Body of pancreas (tissue), 4 donors: ENCODE results near the gene ADAMTS2.

Experiments
- POLR2A ChIP-seq, 3 donors: fragments of 450-650 bp; IDR thresholded peaks; one replicate each; pipeline ENCODE4 v1.6.1; 2016; ENCODE audit warnings: antibody characterized with exemption in 3 of 3, mild to moderate bottlenecking in 2 of 3
- TF ChIP-seq, protein P1 (sequence below), 7 experiments: fragments of 450-650 bp in 4 of 7; fragments of 200-600 bp in 3 of 7; sonication (generic) in 3 of 7; IDR thresholded peaks; one replicate each; pipeline ENCODE4 v1.5.1; 2016 to 2019; ENCODE audit warnings: antibody characterized with exemption in 7 of 7

DNA sequence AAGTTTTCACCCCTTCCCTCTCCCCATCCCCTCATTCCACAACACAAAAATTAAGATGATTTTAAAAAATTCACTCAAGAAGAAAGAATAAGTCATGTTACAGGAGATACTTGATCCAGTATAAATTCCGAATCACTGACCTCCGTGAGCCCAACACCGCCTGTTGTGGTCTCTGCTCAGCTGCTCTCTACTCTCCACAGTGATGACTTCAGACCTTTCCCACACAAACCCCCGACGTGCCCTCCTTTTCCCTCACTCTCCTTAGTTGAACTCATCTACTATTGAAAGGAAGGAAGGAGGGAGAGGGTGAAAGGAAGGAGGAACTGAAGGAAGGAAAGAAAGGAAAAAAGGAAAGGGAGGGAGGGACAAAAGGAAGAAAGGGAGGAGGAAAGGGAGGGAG is 230.0 kb downstream of the ADAMTS2 start:
- TF ChIP-seq POLR2A (IDR thresholded peaks at IDR 0.05) = no peak
- TF ChIP-seq, protein P1, sequence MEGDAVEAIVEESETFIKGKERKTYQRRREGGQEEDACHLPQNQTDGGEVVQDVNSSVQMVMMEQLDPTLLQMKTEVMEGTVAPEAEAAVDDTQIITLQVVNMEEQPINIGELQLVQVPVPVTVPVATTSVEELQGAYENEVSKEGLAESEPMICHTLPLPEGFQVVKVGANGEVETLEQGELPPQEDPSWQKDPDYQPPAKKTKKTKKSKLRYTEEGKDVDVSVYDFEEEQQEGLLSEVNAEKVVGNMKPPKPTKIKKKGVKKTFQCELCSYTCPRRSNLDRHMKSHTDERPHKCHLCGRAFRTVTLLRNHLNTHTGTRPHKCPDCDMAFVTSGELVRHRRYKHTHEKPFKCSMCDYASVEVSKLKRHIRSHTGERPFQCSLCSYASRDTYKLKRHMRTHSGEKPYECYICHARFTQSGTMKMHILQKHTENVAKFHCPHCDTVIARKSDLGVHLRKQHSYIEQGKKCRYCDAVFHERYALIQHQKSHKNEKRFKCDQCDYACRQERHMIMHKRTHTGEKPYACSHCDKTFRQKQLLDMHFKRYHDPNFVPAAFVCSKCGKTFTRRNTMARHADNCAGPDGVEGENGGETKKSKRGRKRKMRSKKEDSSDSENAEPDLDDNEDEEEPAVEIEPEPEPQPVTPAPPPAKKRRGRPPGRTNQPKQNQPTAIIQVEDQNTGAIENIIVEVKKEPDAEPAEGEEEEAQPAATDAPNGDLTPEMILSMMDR (IDR thresholded peaks at IDR 0.05) = no peak
